Measurements from ENCODE around the gene STK31.

DNA sequence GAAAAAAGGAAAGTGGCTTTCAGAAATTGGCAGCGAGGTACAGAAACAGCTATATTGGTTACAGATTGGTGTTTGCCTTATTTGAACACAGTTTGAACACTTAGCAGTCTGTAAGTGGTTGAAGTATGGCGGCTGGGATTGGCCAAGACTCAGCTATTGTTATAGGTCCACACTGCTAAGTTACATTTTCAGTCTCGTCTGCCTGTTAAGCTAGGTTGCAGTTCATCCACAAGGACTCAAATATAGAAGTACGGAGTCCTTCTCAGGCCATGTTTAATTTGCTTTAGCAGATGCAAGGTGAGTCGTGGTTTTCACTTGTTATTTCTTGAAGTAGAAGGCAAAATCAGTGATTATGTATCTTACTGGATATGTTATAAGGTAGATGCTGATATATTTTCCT, 73.1 kb downstream of the STK31 start:
- no peak for TF ChIP-seq CTCF (IDR thresholded peaks at IDR 0.05)
- TF ChIP-seq POLR2A (IDR thresholded peaks at IDR 0.05) = no peak
